SIG-M5 (cell line): ENCODE data around the gene MTCL1.

Source experiments
- DNase-seq: peaks from one replicate; lab custom pipeline; 2025; lab: John Stamatoyannopoulos, UW

The MTCL1 gene

DNA sequence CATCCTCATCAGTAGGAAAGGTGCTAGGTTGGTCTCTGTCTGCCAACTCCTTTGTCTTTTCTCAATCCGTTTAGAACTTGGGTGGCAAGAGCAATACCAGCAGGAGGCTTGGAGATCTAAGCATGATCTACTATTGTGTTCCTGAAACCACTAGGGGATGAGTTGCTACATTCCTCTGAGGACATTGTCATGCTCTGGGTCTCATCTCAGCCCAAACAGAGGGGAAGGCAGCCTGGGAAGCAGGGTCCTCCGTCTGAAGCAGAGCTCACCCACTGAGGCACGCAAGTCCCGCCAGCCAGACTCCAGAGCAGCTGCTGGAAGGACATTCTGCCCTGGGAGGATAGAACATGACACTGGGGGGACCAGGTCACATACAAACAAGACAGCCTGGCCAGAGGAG, 162.9 kb downstream of the MTCL1 start:
- DNase-seq: no peak

- DNase-seq: no peak
These were observed 163.5 kb downstream of the MTCL1 start for GRCh38 chr18:8868779-8869415.

GRCh38 chr18:8869696-8870095, 164.3 kb downstream of the MTCL1 start:
- DNase-seq: no peak

GRCh38 chr18:8870528-8870927, 165.2 kb downstream of the MTCL1 start:
- DNase-seq: no peak

DNA sequence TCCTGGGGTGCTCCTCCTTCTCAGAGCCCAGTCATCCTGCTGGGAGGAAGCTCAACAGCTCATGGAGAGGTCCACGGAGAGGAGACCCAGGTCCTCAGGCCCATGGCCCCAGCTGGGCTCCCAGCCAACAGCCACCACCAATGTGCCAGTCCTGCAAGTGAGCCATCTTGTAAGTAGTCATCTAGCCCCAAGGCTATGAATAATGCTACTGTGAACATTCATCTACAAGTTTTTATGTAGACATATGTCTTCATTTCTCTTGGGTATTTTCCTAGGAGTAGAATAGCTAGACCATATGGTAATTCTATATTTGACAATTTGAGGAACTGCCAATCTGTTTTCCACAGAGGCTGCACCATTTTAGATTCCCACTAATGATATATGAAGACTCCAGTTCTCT, 166.1 kb downstream of the MTCL1 start:
- no peak for DNase-seq

GRCh38 chr18:8874872-8875271, 169.5 kb downstream of the MTCL1 start:
- DNase-seq: no peak

DNA sequence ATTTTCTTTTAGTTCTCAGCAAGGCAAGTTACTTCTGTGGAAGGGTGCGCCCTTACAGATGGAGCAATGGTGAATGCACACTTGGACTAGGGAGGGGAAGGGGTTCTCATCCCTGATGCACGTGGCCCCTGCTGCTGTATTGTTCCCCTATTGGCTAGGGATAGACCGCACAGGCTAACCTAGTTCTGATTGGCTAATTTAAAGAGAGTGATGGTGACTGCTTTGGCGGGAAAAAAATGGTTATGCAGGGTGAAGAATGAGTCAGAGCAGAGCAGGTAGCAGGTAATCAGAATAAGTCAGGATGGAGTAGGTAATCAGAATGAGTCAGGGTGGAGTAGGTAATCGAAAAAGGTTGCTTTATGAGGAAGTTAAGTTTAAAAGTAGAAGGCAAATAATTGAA, 171.5 kb downstream of the MTCL1 start:
- no peak for DNase-seq

- DNase-seq: no peak
These were observed 175.7 kb downstream of the MTCL1 start for GRCh38 chr18:8881103-8881502.
